Esophagus muscularis mucosa (tissue), 4 donors: ENCODE data around the gene NELL1. TPM values are rescaled to one million over a fixed set of nuclear protein-coding genes. Genes with fewer than 3 reads are reported as not detected.

Experiments used
- DNase-seq: peaks from one replicate; pipeline ENCODE4 v3.0.0-alpha.2; 2017; ENCODE audit errors: extremely low spot score
- H3K27ac ChIP-seq, 4 donors: fragments of 200-600 bp; sonication (generic); replicated peaks in 1 of 4; 1 replicate in 3 of 4; 2 replicates in 1 of 4; pipeline ENCODE4 v1.5.1; 2016 to 2019; ENCODE audit warnings: mild to moderate bottlenecking in 1 of 4
- H3K27me3 ChIP-seq, 4 donors: fragments of 200-600 bp; sonication (generic); one replicate each; pipeline versions ENCODE4 v1.5.1 to v1.6.0; 2016 to 2019
- H3K36me3 ChIP-seq, 4 donors: fragments of 200-600 bp; sonication (generic); one replicate each; pipeline ENCODE4 v1.5.1; 2016 to 2019
- H3K4me1 ChIP-seq, 4 donors: fragments of 200-600 bp; sonication (generic); one replicate each; pipeline ENCODE4 v1.5.1; 2016 to 2019
- H3K4me3 ChIP-seq, 4 donors: fragments of 200-600 bp; sonication (generic); 1 replicate in 2 of 4; 2 replicates in 2 of 4; pipeline ENCODE4 v1.5.1; 2016 to 2019; ENCODE audit warnings: mild to moderate bottlenecking in 4 of 4, moderate library complexity in 1 of 4
- H3K9me3 ChIP-seq, 4 donors: fragments of 200-600 bp; sonication (generic); 1 replicate in 3 of 4; 2 replicates in 1 of 4; pipeline ENCODE4 v1.5.1; 2016 to 2019
- EP300 ChIP-seq: sonication (generic); formaldehyde crosslinking; IDR thresholded peaks from one replicate; pipeline ENCODE4 v1.6.1; 2017; ENCODE audit warnings: antibody characterized with exemption
- POLR2A ChIP-seq: fragments of 450-650 bp; IDR thresholded peaks from one replicate; pipeline ENCODE4 v1.6.1; 2017; ENCODE audit warnings: antibody characterized with exemption, moderate library complexity, mild to moderate bottlenecking, low read depth
- POLR2AphosphoS5 ChIP-seq, 2 donors: sonication (generic); formaldehyde crosslinking; IDR thresholded peaks; one replicate each; pipeline ENCODE4 v1.6.1; 2017; ENCODE audit warnings: antibody characterized with exemption in 2 of 2
- WGBS: methylation state at CpG from one replicate; pipeline ENCODE4 v1.1.5; 2018; 5-methylcytosine and 5-hydroxymethylcytosine counted together
- intact Hi-C: fragments of 100-400 bp; cut with DNase I; formaldehyde crosslinking; loops from one replicate; pipeline ENCODE4 v1.15.1; 2023
- total RNA-seq, 4 donors: library from RNA; depleted of rRNA; stranded (reverse); fragments of >200 nt; gene quantifications; one replicate each; pipeline versions ENCODE4 v1.1.0 to v1.2.1, GENCODE V29; 2016
- TF ChIP-seq, protein P1 (sequence below), 3 experiments: fragments of 200-600 bp in 2 of 3; fragments of 450-650 bp in 1 of 3; sonication (generic) in 2 of 3; IDR thresholded peaks; one replicate each; pipeline ENCODE4 v1.5.1; 2017 to 2019; ENCODE audit warnings: antibody characterized with exemption in 3 of 3, mild to moderate bottlenecking in 2 of 3, moderate library complexity in 1 of 3

NELL1 gene
- total RNA-seq, 4 donors from 2014 or later = 0.65 to 2.7 (median 0.90) TPM

DNA sequence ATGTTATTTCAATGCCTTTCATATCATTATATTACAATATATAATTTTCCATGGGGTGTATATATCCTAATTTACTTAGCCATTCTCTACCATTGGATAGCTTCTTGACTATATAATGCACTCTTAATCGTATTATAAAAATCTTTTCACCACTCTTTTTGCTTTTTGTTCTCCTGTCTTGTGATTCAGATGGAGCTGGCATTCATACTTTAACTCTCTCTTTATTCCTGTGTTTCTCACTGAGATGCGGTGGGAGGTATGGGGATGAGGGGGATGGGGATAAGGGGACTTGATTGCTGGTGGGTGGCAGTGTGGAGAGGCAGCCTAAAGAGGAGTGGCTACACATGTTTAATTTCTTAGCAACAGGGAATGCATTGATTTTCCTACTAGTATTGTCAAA, 105.9 kb downstream of the NELL1 start:
- H3K36me3 ChIP-seq = no peaks in the 10 kb centered on the region
- H3K27ac ChIP-seq = no peak overlapping the region
- TF ChIP-seq POLR2A = no peak
- TF ChIP-seq EP300 = no peak
- TF ChIP-seq, protein P1, sequence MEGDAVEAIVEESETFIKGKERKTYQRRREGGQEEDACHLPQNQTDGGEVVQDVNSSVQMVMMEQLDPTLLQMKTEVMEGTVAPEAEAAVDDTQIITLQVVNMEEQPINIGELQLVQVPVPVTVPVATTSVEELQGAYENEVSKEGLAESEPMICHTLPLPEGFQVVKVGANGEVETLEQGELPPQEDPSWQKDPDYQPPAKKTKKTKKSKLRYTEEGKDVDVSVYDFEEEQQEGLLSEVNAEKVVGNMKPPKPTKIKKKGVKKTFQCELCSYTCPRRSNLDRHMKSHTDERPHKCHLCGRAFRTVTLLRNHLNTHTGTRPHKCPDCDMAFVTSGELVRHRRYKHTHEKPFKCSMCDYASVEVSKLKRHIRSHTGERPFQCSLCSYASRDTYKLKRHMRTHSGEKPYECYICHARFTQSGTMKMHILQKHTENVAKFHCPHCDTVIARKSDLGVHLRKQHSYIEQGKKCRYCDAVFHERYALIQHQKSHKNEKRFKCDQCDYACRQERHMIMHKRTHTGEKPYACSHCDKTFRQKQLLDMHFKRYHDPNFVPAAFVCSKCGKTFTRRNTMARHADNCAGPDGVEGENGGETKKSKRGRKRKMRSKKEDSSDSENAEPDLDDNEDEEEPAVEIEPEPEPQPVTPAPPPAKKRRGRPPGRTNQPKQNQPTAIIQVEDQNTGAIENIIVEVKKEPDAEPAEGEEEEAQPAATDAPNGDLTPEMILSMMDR (IDR thresholded peaks at IDR 0.05) = no peak
- TF ChIP-seq POLR2AphosphoS5 (IDR thresholded peaks at IDR 0.05) = no peak
- no peaks in the 10 kb centered on the region for H3K9me3 ChIP-seq
- H3K27me3 ChIP-seq = peaks cover 0 to 4% (median 0%) of the 10 kb centered on the region in 4 donors
- intact Hi-C loops = no loop called here
- 84% methylated on average over 2 of the region's 2 CpGs for WGBS
- DNase-seq = no peak
- H3K4me1 ChIP-seq = no peaks in the 10 kb centered on the region
- no peak overlapping the region for H3K4me3 ChIP-seq

- Histone ChIP-seq H3K27me3 (no peaks in the 10 kb centered on the region), H3K4me1 (no peaks in the 10 kb centered on the region), H3K27ac (no peak overlapping the region), H3K9me3 (no peaks in the 10 kb centered on the region), H3K4me3 (no peak overlapping the region), H3K36me3 (no peaks in the 10 kb centered on the region)
- intact Hi-C loops = no loop called here
- WGBS = 60% methylated on average over 3 of the region's 3 CpGs
- no peak for TF ChIP-seq EP300
- no peak for DNase-seq
Measured at GRCh38 chr11:20782775-20783174, 113.4 kb downstream of the NELL1 start.

DNA sequence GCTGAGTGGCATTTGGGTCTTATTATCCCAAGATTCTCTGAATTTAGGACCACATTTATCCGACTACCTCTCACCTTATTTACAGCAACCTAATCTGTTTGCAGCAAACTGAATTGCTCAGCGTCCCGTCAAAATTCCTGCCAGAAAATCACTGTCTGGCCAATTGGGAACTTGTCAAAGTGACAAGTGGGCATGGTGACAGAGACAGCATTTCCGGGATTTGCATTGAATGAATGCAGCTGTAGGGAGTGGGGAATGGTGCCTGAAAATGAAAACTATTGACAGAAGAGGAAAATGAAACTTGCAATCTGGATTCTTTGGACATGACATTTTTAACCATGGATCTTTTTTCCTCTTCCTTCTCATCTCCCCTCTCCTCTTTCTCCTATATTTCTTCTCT, 113.8 kb downstream of the NELL1 start:
- no peaks in the 10 kb centered on the region for H3K9me3 ChIP-seq
- no peaks in the 10 kb centered on the region for H3K4me1 ChIP-seq
- TF ChIP-seq POLR2AphosphoS5 (IDR thresholded peaks at IDR 0.05) (no peak), EP300 (no peak)
- H3K27ac ChIP-seq = no peak overlapping the region
- no peaks in the 10 kb centered on the region for H3K27me3 ChIP-seq
- no peak overlapping the region for H3K4me3 ChIP-seq
- 64% methylated on average over 4 of the region's 4 CpGs for WGBS
- intact Hi-C loops = no loop called here
- DNase-seq = no peak
- H3K36me3 ChIP-seq = no peaks in the 10 kb centered on the region

DNA sequence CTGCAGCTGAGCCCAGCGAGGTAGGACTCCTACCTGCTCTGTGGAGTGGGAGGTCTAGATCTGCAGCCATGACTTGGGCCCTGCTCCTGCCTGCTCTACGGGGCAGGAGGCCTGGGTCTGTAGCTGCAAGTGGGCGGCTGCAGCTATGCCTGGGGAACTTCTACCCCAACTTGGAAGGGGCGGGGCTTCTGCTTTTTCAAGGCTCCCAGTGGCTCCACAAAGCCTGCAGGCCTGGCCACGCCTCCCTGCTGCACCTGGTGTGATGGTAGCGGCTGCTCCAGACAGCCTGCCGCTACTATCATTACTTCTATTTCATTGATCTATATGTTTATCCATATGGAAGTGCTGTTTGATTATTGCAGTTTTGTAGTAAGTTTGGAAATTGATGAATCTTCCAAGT, 121.2 kb downstream of the NELL1 start:
- DNase-seq = no peak
- H3K36me3 ChIP-seq = no peaks in the 10 kb centered on the region
- no peaks in the 10 kb centered on the region for H3K9me3 ChIP-seq
- whole genome bisulfite sequencing = 90% methylated on average over 3 of the region's 7 CpGs
- no peak overlapping the region for H3K27ac ChIP-seq
- no peaks in the 10 kb centered on the region for H3K27me3 ChIP-seq
- intact Hi-C loops = no loop called here
- no peaks in the 10 kb centered on the region for H3K4me1 ChIP-seq
- no peak for TF ChIP-seq EP300
- H3K4me3 ChIP-seq = no peak overlapping the region

DNA sequence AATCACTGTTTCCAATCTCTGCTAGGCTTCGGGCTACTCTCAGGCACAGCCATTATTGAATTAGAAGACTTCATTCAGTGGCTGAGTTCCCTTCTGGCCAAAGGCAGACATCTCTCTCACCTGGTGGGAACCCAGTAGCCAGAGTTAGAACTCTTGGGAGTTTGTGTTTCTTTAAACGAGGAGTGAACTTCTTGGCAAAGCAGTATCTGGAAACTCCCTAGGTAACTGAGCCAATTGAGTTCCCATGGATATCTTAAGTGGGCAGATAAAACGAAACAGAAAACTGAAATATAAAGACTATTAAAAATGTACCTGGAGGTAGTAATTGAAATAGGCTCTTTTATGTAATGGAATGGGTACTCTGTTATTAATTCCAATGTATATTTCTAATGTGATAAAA, 125.6 kb downstream of the NELL1 start:
- Histone ChIP-seq H3K36me3 (no peaks in the 10 kb centered on the region), H3K9me3 (no peaks in the 10 kb centered on the region), H3K27me3 (no peaks in the 10 kb centered on the region), H3K4me3 (no peak overlapping the region), H3K4me1 (no peaks in the 10 kb centered on the region), H3K27ac (no peak overlapping the region)
- DNase-seq = no peak
- intact Hi-C loops = no loop called here
- WGBS = 46% methylated on average over 3 of the region's 3 CpGs
- TF ChIP-seq, protein P1 (IDR thresholded peaks at IDR 0.05) = no peak
- no peak for TF ChIP-seq POLR2AphosphoS5 (IDR thresholded peaks at IDR 0.05)
- no peak for TF ChIP-seq EP300
- no peak for TF ChIP-seq POLR2A

DNA sequence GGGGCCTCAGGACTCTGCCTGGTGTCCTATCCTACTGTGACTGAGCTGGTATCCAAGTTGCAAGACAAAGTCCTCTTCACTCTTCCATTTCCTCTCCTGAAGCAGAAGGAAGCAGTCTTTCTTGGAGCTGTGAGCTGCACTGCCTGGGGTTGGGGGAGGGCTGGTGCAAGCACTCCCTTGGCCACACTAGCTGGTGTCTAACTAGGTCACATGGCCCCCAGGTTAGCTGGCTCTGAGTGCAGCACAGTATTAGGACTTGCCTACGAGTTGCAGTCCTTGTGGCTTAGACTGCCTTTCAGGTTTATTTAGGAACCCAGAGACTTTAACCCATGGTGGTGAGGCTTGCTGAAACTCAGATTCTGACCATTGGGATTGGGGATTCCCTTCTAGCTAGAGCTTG, 138.9 kb downstream of the NELL1 start:
- Histone ChIP-seq H3K27me3 (no peaks in the 10 kb centered on the region), H3K36me3 (no peaks in the 10 kb centered on the region), H3K4me1 (no peaks in the 10 kb centered on the region), H3K4me3 (no peak overlapping the region), H3K9me3 (peaks cover 0 to 21% (median 0%) of the 10 kb centered on the region in 4 donors), H3K27ac (no peak overlapping the region)
- no peak for DNase-seq
- intact Hi-C loops = no loop called here
- TF ChIP-seq POLR2AphosphoS5 (IDR thresholded peaks at IDR 0.05) (no peak), POLR2A (no peak)
- WGBS = 40% methylated on average over 1 of the region's 1 CpG

DNA sequence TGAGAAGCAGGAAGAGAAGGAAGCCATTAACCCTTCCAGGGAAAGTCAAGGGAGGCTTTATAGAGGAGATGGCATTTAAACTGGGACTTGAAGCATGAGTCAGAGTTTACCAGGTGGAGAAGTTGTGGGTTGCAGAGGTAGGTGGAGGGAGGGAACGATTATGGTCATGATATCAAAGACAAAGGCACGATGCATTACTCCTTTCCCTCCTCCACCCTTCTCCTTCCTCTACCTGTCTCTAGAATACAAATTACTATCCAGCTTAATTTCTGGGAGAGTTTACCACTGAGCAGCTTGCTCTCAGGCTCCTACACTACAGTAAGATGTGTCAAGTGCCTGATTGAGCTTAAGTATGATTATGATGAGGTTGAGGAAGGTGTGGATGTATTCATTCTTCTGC, 151.7 kb downstream of the NELL1 start:
- intact Hi-C loops = no loop called here
- TF ChIP-seq, protein P1 (IDR thresholded peaks at IDR 0.05) = no peak
- TF ChIP-seq EP300 (no peak), POLR2A (no peak), POLR2AphosphoS5 (IDR thresholded peaks at IDR 0.05) (no peak)
- no peak for DNase-seq
- Histone ChIP-seq H3K4me1 (no peaks in the 10 kb centered on the region), H3K9me3 (no peaks in the 10 kb centered on the region), H3K36me3 (no peaks in the 10 kb centered on the region), H3K4me3 (no peak overlapping the region), H3K27ac (no peak overlapping the region), H3K27me3 (no peaks in the 10 kb centered on the region)
- 76% methylated on average over 2 of the region's 2 CpGs for WGBS
